ENCODE results near the gene ZNF423.

The ZNF423 gene

DNA sequence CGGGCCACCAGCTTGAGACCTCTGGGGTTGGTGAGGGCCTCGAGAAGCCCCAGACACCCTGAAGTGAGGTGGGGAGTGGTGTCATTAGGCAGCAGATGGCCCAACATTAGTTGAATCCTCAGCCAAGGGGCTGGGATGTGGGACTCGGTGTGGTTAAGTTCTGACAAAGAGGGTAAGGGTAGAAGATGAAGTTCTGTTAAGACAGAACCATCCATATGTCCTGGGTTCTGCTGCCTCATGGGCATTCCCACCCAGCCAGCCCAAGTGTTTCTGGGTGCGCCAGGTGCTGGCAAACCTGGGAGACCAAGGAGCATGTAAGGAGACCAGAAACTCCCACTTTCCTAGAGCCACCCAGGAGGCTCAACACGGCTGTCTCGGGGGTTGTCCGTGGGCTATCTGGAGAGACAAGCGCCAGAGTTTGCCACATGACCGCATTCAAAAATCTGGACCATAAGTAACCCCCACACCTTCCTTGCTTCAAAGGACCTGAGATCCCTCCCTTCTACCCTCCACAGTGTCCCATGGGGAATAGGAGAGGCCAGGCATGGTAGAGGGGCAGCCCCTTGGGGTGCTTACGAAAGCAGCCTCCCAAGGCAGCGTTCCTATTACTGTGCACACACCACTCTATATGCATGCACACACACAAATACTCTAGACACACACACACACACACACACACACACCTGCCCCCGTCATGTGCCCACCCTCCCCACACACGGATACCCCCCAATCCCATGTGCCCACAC, 353.6 kb downstream of the ZNF423 start:
- no peak for DNase-seq

DNA sequence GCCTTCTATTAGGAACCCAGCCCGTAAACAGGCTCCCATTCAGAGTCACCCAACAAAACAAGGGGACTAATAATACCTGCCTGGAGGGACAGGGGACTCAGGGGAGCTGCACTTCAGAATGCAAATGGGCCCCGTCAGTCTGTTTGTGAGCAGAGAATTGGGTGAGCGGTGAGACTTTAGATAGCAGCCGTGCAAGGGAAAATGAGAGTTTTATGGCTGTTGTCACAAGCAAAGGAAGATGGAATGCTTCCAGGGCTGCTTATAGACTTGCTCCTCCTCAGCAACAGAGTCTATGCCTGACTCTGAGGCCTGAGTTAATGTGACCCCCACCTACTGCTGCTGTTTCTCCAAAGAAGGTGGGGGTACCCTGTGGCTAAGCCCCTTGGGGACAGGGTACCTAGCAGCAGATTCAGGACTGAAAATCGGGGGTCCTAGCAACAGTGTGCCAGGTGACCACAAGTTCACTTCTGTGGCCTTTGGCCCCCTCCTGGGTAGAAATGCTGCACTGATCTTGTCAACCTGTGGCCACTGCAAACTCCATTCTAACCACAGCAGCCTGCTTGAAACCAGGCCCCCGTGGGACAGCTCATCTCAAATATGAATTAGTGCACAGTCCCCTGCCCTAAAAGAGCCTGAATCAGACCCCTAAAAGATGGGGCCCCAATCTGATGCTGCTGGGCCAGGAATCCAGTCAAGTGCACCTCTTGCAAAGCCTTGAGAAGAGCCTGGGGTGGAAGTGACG, 355.9 kb downstream of the ZNF423 start:
- DNase-seq: peak in 1 of 3 experiments; percentile 23

DNA sequence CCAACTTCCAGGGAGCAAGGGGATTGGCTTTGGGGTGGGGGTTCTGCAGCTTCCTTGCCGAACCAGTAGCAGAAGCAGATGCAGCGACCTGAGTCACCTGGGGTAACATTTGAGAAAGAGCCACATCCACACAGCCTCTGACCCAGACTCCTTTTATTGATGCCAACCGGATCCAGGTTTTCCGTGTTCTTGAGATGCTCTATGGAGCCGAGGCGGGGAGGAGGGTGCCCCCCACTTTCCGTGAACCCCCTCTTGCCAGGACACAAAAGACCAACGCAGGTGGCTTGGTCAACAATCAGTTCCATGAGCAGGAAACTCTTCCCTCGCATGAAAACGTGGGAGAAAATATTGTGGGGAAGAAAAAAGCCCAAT, 356.5 kb downstream of the ZNF423 start:
- DNase-seq: no peak

DNA sequence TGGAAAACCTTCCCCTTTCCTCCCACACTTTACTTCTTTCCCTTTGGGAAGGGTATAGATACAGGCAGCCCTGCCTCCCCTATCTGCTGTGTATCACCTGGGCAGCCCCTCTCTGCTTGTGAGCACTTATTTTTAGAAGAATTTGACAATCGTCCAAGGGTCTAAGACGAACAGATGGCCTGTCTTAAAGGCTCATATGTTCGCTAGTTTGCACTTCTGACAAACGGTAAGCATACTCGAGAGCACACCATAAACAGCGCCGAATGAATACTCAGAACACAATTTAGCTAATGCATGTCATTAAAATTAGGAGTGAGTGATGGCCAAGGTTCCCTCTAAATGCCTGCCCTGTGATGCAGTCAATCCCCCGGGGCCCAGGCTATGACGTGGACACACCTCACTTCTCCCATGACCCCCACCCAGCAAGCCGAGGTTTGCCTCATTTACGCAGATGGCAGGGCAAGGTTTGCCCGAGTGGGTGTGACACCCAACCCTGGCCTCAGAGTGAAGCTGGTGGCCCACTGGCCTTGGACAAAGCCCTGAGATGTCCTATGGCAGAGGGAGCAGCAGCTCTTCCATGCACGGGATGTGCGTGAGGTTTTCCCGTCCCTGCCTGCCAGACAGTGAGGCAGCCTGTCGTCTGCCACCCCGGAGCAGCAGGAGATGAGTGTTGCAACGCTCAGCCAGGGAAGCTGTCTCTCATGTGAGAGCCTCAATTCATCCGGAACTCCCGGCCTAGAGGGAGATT, 357.1 kb downstream of the ZNF423 start:
- DNase-seq: peak in 1 of 3 experiments; percentile 40

DNA sequence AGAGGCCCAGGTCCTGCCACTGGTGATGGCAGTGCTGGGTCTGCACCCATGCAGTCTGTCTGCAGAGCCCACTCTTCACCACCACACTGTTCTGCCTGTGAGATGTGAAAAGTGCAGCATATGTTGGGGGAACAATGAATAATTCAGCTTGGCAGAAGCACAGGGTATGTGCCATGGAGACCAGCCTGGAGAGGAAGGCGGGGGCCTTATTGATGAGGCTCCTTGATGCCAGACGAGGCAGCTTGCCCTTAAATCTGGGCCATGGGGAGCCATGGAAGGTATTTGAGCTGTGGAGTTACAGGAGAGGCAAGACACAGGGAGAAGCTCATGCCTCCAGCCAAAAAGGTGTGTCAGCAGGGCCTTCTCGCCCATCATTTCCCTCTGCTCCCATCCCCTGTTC, 357.6 kb downstream of the ZNF423 start:
- no peak for DNase-seq

DNA sequence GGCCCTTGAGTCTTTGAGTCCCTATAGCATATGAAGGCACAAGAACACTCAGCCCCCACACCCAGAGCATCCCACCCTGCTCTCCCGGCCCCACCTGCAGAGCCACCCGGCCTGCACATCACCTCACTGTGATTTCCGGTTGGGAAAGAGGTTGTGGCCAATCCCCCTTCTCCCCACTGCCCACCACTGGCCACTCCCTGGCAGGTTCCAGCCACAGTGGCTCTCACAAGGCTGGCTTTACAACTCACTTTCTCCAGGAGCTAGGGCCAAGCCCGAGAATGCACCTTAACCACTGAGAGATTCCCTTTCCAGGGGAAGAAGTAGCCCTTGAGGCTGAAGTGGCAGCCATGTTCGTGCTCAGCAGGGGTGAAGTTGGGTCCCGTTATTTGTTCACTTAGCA, 358.4 kb downstream of the ZNF423 start:
- no peak for DNase-seq

DNA sequence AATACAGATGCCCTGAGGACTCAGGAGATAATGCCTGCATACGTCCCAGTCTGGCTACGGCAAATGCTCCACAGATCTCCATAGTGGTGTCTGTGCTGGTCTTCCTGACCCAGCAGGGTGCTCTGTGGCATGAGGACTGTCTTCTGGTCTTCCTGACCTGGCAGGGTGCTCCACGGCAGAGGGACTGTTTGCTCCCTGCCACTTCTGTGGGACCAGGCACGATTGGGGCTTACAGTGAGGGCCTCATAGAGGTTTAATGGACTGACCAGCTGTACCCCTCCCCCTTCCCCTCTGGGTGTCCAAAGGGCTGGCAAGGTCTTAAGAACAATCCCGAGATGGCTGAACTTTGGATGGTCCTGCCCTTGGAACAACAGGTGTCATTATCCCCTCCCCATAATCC, 359.3 kb downstream of the ZNF423 start:
- no peak for DNase-seq

DNA sequence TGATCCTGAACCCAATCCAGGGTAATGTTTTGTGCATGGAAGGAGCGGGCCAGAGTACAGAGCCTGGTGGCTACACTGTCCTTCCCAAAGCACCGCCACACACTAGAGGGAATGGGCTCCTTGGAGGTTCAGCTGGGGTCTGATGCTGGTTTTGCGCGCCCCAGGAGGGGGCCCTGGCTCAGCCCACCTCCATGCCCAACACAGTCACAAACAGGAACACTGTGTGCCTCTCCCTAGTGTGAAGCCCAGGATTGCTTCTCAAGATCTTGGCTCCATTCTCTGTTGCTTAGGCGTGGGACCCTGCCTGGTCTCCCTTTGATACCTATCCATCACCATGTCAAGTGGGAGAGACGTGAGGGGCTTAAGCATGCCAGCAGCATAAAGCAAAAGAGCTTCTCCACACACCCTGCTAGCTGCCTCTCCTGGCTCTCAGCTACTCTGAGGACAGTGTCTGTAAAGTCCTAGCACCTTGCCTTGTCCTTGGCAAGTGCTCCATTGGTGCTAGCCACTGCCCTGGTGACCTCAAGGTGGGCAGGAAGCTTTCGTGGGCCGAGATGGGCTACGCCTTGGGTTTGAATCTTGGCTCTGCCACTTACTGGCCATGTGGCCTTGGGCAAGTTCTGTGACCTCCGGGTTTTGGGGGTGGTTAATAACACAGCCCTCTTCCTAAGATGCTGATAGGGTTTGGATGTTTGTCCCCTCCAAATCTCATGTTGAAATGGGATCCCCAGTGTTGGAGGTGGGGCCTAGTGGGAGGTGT, 360.1 kb downstream of the ZNF423 start:
- no peak for DNase-seq

DNA sequence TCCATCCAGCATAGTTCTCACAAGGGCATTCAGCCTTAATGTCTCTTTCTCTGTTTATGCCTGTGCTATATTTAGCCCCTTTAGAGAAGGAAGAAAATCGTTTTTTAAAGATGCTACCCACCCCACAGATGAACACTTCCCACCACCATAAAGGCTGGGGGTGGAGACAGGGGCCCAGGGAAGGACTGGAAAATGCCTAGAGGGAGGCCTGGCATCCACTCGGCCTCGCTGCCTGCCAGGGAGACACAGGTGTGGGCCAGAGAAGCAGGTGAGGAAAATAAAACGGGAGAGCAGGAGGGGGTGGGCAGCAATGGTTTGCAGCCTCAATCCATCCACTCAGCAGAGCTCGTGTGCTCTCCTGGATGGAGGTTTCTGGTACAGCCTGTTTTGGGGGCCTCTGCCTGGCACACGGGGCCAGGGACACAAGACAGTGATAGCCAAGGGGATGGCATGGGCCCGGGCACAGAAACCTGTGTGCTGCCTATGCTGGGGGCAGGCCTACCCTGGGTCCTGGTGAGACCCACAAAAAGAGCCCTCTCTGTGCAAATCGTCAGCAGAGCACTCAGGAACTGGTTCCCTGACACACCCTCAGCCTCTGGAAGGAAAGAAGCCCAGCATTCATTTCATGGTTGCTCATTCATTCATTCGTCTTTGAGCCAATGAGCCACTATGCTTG, 360.9 kb downstream of the ZNF423 start:
- no peak for DNase-seq

DNA sequence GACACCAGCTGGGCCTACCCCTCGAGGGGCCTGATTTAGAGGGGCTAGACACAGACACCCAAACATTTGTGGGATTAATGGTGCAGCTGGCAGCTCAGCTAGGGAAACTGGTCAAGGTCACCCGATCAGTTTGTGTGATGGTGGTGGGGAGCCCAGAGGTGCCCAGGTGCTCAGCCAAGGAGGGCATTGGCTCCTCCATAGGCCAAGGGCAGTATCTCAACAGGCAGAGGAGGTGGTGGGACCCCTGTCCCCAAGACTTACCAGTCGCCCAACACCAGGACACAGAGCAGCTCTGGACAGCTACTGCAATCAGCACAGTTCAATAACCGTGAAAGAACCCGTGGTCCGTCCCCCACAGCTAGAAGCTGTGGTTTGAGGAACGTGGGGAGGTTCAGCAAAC, 361.4 kb downstream of the ZNF423 start:
- DNase-seq: no peak

DNA sequence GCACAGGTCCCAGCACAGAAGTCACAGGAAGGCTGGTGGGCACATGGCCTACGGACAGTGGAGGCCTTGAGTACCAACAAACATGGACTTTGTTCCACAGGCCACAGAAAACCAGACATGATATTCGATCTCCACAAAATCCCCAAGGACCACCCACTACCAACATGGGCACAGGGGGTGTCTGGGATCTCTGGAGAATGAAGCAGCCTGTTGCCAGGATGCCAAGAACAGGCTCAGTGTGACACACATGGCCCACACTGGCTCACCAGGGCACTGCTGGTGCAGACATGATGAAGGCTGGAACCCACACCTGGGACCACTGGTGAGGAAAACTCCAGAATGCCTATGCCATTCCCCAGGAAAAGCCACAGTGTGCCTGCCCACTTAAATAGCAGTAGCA, 362.1 kb downstream of the ZNF423 start:
- no peak for DNase-seq

DNA sequence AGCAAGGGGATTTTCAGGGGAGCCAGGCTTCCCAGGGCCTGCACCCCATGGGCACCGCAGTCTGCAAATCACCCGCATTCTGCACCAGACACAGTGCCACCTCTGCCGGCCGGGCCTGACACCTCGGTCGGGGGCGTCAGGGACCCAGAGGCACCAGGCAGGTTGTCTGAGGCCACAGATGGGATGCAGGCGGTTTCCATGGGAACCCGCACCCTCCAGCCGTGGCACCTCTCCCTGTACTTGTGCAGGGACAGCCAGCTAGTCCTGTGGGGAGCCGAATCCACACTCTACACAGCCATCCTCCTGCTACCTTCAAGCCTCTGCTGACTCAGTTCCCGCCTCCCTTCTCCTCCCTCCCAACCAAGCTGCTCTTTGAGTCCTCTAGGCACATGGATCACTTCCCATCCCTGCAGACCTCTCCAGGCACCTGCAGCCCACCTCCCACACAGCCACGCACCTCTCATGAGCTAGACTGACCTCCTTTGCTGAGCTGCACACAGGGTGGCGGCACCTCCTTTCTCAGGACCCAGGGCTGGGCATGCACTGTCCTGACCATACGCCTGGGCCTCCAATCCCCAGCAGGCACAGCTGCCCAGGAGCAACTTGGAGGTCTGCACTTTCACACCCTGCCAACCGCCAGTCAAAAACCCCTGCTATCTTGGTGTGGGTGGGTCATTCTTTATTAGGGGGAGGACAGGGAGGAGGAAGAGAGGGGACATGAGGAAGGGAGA, 362.9 kb downstream of the ZNF423 start:
- DNase-seq: peak in 1 of 3 experiments; percentile 58

DNA sequence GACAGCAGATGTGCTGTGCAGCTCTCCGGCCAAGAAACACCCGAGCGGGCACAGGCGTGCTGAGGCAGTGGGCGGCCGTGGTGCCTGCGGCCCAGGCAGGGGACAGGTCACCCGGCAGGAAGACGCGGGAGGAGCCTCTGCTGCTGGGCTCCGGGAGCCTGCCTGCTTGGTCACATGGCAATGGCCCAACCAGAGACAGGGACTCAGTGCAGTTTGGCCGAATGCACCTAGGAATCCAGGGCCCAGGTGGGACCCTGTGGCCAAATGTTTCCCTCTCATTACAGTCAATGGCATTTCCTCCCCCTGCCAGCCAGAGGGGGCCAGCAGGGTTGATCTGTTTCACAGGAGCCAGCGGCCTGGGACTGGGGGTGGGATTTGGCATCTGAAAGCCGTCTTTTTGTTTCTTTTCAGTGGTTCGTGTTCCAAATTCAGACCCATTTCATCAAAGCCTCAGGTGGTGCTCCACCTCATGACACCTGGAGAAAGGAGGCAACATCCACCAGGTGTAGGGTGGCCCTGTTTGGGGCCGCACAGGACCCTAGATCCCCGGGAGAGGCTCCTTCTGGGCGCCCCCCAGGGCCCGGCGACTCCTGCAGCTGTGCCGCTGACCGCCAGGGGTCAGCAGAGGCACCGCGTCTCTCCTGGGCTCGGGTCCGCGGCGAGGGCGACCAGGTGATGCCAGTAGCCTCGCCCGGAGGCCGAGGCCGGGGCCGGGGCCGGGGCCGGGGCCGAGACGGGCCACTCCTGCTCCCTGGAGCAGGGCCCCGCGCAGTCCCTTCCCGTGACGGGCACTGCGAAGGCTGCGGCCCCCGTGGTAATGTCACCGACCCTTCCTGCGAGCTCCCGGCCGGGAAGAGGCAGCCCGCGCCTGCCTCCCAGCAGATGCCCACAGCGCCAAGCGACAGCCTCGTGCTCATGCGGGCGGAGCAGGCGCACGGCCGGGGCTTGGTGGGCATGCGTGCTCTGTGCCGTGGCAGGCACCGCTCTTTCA, 363.8 kb downstream of the ZNF423 start:
- peak; percentile 10 to 80 (median 79) for DNase-seq

DNA sequence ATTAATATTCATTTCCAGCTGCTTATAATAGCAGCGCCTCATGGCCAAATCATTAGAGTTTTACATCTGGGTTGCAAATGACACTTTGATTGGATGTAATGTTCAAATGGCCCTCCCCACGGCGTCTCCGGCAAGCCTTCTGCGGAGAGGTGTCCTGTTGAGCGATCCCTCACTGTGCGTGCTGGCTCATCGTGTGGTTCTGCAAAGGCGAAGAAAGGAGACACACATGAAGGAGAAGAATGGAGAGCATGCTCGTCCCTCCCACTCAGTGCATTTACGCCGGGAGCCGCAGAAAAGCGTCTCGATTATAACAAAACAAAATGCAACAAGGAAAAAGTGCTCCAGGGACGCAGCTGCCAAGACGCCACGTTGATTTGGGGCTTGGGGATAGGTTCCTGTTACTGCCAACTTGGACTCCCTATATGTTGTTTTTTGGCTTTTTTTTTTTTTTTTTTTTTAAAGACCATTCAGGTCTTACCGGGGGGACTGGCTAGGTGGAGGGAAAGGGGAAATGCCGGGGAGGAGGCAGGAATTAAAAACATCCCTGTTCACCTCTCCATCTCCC, 364.7 kb downstream of the ZNF423 start:
- DNase-seq: no peak

DNA sequence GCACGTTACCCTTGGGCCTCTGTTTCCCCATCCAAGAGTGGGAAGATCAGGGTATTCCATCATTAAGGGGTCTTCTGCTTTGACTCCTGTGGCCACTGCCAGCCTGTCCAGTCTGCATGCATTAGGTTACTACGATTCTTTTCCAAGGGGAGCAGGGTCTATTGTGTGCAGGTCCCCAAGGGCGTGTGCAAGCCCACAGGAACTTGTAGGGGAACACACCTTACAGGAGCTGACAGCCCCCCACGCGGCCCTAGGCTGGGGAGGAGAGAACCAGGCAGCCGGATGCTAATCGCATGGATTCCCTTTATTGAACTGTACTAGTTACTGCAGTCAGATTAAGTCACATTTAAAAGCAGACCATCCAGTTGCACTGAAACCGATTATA, 365.6 kb downstream of the ZNF423 start:
- no peak for DNase-seq

DNA sequence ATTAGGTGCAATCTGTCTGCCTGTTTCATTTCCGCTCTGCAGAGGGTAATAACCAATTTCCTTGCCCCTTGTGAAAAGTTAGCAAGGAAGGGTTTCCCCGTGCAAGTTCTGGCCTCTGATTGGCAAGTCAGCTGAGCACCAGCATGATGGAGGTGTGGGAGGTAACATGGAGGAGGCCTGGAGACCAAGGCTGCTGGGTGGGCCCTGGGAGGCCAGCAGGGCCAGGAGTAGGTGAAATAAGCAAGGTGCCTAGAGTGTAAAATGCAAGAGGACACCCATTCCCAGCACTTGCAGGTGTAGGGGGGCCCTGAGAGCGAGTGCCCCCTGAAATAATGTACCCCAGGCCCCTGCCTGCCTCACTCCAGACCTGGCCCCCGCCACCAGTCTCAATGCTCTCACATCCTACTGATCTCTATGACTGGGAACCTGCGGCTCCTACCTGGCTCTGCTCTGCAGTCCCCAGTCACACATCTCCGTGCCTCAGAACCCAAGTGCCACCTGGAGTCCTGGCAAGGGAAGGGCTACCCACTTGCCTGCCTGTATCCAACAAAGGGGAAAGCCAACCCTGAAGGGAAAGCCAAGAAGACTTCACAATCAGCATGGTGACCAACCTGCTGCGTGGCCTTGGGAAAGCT, 366.1 kb downstream of the ZNF423 start:
- peak in 2 of 3 experiments; percentile 55 to 78 for DNase-seq

DNA sequence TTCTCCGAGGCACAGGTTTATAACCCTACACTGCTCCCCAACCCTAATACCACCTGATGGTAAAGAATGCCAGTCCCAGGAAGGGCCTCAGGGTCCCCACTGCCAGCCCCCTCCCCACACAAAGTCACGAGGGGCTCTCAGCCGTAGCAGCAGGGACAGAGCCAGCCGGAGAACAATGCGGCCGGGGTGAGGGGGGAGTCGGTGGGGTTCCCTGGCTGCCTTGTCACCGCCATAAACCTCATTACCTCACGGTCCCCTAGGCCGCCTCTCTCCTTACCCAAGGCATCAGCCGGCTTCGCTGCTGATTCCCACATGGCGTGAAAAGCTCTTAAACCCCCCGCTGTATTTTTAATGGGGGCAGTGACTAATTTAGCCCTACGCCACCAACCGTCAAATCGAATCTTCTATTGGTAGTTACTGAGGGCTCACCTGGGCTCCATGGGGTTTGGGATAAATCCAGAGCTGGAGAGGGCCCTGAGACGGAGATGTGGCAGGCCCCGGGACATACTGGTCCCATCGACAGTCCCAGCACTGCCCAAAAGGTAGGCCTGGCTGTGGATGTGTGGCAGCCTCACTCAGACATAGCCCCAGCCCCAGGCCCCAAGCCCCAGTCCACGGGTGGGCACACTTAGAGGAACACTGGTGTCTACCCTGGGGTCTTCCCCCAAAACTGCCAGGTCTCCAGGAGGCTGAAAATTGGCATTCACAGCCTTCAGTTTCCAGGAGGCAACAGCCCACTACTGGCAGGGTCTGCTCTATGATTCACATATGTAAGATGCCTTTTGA, 367.0 kb downstream of the ZNF423 start:
- no peak for DNase-seq

DNA sequence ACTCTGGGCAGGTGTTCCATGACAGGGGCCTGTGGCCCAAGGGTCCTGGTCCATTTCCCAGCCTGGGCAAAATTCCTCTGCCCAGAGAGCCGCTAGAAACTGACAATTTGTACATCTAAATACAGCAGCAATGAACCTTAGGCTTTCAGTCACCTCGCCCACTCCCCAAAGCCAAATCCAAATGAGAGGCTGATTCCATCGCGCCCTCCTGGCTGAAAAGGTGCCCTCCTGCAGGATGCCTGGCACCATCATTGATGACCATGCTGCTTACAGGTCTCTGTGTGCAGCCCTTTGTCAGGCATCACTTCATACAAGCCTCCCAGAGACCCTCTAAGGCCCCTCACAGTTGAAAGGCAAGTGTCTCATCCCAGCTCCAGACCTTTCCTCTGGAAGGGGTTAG, 367.6 kb downstream of the ZNF423 start:
- DNase-seq: no peak

DNA sequence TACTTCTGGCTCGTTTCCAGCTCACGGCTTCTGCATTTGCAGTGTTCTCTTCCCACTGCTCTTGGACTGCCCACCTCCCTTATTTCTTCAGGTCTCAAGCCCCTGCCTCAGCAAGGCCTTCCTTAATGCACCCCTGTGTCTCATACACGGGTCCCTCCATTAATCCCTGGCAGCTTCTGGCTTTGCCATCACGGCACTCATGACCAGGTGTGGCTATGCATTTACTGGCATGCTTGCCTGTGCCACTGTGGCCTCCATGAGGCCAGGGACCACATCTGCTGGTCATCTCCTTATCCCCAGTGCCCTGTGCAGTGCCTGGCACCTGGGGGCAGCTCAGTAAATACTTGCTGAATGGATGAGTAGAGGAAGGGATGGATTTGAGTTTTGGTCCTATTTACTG, 368.2 kb downstream of the ZNF423 start:
- DNase-seq: no peak

Measured in NCI-H1417 (cell line).